Smooth muscle cell (in vitro differentiated cells): ENCODE data around the gene PRDX5. TPM values are rescaled to one million over a fixed set of nuclear protein-coding genes. Genes with fewer than 3 reads are reported as not detected.

Source experiments
- DNase-seq: peaks from one replicate; lab custom pipeline; 2025; ENCODE audit not compliant: unreplicated experiment; lab: John Stamatoyannopoulos, UW
- H2AFZ ChIP-seq: fragments of 200-600 bp; sonication (generic); 2 replicates; pipeline ENCODE4 v1.6.0; 2016; ENCODE audit warnings: antibody characterized with exemption, low read depth, mild to moderate bottlenecking
- H3F3A ChIP-seq: fragments of 200-600 bp; sonication (generic); 2 replicates; pipeline ENCODE4 v1.6.0; 2017; ENCODE audit warnings: antibody characterized with exemption, low read depth
- H3K27ac ChIP-seq: fragments of 200-600 bp; sonication (generic); 2 replicates; pipeline ENCODE4 v1.5.1; 2016; ENCODE audit warnings: low read depth, mild to moderate bottlenecking
- H3K27me3 ChIP-seq: fragments of 200-600 bp; sonication (generic); 2 replicates; pipeline ENCODE4 v1.6.1; 2016; ENCODE audit warnings: low read depth, mild to moderate bottlenecking
- H3K36me3 ChIP-seq: fragments of 200-600 bp; sonication (generic); 2 replicates; pipeline ENCODE4 v1.5.1; 2016; ENCODE audit warnings: low read depth
- H3K4me1 ChIP-seq: fragments of 200-600 bp; sonication (generic); 2 replicates; pipeline ENCODE4 v1.5.1; 2016; ENCODE audit warnings: low read depth
- H3K4me2 ChIP-seq: fragments of 200-600 bp; sonication (generic); 2 replicates; pipeline ENCODE4 v1.6.0; 2016; ENCODE audit warnings: mild to moderate bottlenecking
- H3K4me3 ChIP-seq: fragments of 200-600 bp; sonication (generic); 2 replicates; pipeline ENCODE4 v1.5.1; 2016; ENCODE audit warnings: mild to moderate bottlenecking
- H3K79me2 ChIP-seq: fragments of 200-600 bp; sonication (generic); 2 replicates; pipeline ENCODE4 v1.6.0; 2016; ENCODE audit warnings: low read depth, mild to moderate bottlenecking
- H3K9ac ChIP-seq: fragments of 200-600 bp; sonication (generic); 2 replicates; pipeline ENCODE4 v1.6.0; 2016; ENCODE audit warnings: low read depth
- H3K9me3 ChIP-seq: fragments of 200-600 bp; sonication (generic); replicated peaks from 2 replicates; pipeline ENCODE4 v1.5.1; 2016; ENCODE audit warnings: low read depth
- H4K20me1 ChIP-seq: fragments of 200-600 bp; sonication (generic); 2 replicates; pipeline ENCODE4 v1.6.0; 2016; ENCODE audit warnings: low read depth
- CTCF ChIP-seq: fragments of 200-600 bp; sonication (generic); IDR thresholded peaks from 2 replicates; pipeline ENCODE4 v1.5.1; 2017; ENCODE audit warnings: borderline replicate concordance, mild to moderate bottlenecking, antibody characterized with exemption; ENCODE audit not compliant: insufficient read depth, poor library complexity, severe bottlenecking
- WGBS: methylation state at CpG from one replicate; pipeline ENCODE4 v1.1.7; 2016; ENCODE audit warnings: low lambda C conversion rate; 5-methylcytosine and 5-hydroxymethylcytosine counted together
- polyA plus RNA-seq: library from polyadenylated mRNA; unstranded; fragments of >200 nt; fragmentation: Nextera tagmentation; extraction: Ambion mirVana; gene quantifications from 2 replicates; pipeline ENCODE4 v1.2.1, GENCODE V29; 2016
- total RNA-seq: library from RNA; depleted of rRNA; stranded (reverse); fragments of >200 nt; gene quantifications from 2 replicates; pipeline ENCODE4 v1.2.3, GENCODE V29; 2014

PRDX5 gene
- total and polyA plus RNA-seq, 2 experiments from 2014 or later = 169 to 474 TPM

GRCh38 chr11:64364435-64364834 lies 46.5 kb downstream of the PRDX5 start:
- H3K27me3 ChIP-seq = no peaks in the 10 kb centered on the region
- H3K79me2 ChIP-seq = peaks cover 8% of the 10 kb centered on the region
- H3K36me3 ChIP-seq = no peaks in the 10 kb centered on the region
- no peak for TF ChIP-seq CTCF
- H3F3A ChIP-seq = no peaks in the 10 kb centered on the region
- peaks cover 20% of the 10 kb centered on the region for H4K20me1 ChIP-seq
- H3K4me2 ChIP-seq = no peak overlapping the region
- H2AFZ ChIP-seq = no peak overlapping the region
- no peak overlapping the region for H3K27ac ChIP-seq
- WGBS = 99% methylated on average over 6 of the region's 6 CpGs
- no peak overlapping the region for H3K9ac ChIP-seq
- no peaks in the 10 kb centered on the region for H3K4me1 ChIP-seq
- no peak for DNase-seq
- no peaks in the 10 kb centered on the region for H3K9me3 ChIP-seq
- no peak overlapping the region for H3K4me3 ChIP-seq

- H3K36me3 ChIP-seq = no peaks in the 10 kb centered on the region
- no peak overlapping the region for H2AFZ ChIP-seq
- H3K4me1 ChIP-seq = no peaks in the 10 kb centered on the region
- H3K27me3 ChIP-seq = no peaks in the 10 kb centered on the region
- no peaks in the 10 kb centered on the region for H3K9me3 ChIP-seq
- 95% methylated on average over 4 of the region's 4 CpGs for WGBS
- H3K79me2 ChIP-seq = peaks cover 3% of the 10 kb centered on the region
- no peak for TF ChIP-seq CTCF
- DNase-seq = no peak
- H3K4me2 ChIP-seq = no peak overlapping the region
- no peak overlapping the region for H3K4me3 ChIP-seq
- no peaks in the 10 kb centered on the region for H3F3A ChIP-seq
- no peak overlapping the region for H3K9ac ChIP-seq
- H3K27ac ChIP-seq = no peak overlapping the region
- H4K20me1 ChIP-seq = peaks cover 15% of the 10 kb centered on the region
These were observed 47.0 kb downstream of the PRDX5 start for GRCh38 chr11:64364911-64365310.

GRCh38 chr11:64366751-64367150 lies 48.8 kb downstream of the PRDX5 start:
- no peaks in the 10 kb centered on the region for H3F3A ChIP-seq
- H3K36me3 ChIP-seq = no peaks in the 10 kb centered on the region
- no peaks in the 10 kb centered on the region for H3K27me3 ChIP-seq
- peaks cover 7% of the 10 kb centered on the region for H4K20me1 ChIP-seq
- no peak overlapping the region for H3K9ac ChIP-seq
- no peak for TF ChIP-seq CTCF
- H3K4me3 ChIP-seq = no peak overlapping the region
- H3K79me2 ChIP-seq = no peaks in the 10 kb centered on the region
- no peaks in the 10 kb centered on the region for H3K4me1 ChIP-seq
- no peak for DNase-seq
- no peaks in the 10 kb centered on the region for H3K9me3 ChIP-seq
- H3K4me2 ChIP-seq = no peak overlapping the region
- no peak overlapping the region for H2AFZ ChIP-seq
- H3K27ac ChIP-seq = no peak overlapping the region
- WGBS = 88% methylated on average over 1 of the region's 1 CpG

- Histone ChIP-seq H3K4me3 (no peak overlapping the region), H4K20me1 (peaks cover 7% of the 10 kb centered on the region), H3K9me3 (no peaks in the 10 kb centered on the region), H3K27ac (no peak overlapping the region), H2AFZ (no peak overlapping the region), H3F3A (no peaks in the 10 kb centered on the region), H3K4me2 (no peak overlapping the region), H3K27me3 (no peaks in the 10 kb centered on the region), H3K79me2 (no peaks in the 10 kb centered on the region), H3K36me3 (no peaks in the 10 kb centered on the region), H3K4me1 (no peaks in the 10 kb centered on the region), H3K9ac (no peak overlapping the region)
- WGBS = 98% methylated on average over 45 of the region's 46 CpGs
- no peak for DNase-seq
- no peak for TF ChIP-seq CTCF
These were observed 50.2 kb downstream of the PRDX5 start for GRCh38 chr11:64367931-64368672.
